ENCODE results near the gene CBFB.

GRCh38 chr16:67105881-67106280 lies 76.9 kb downstream of the CBFB start:
- TF ChIP-seq CTCF (IDR thresholded peaks at IDR 0.05) (no peak), POLR2AphosphoS5 (IDR thresholded peaks at IDR 0.05) (no peak), EP300 (IDR thresholded peaks at IDR 0.05) (no peak), POLR2A (IDR thresholded peaks at IDR 0.05) (no peak)
